GM19240 (cell line): ENCODE data around the gene MFSD11.
"Not testable (repeated sequence)": the region's sequence is repeated elsewhere in the genome, so short reads cannot be mapped to it uniquely, and the experiment has no call there.

Experiments
- DNase-seq: peaks from one replicate; pipeline ENCODE4 v3.0.0; 2011; ENCODE audit warnings: low spot score; ENCODE audit not compliant: insufficient read length

The MFSD11 gene

DNA sequence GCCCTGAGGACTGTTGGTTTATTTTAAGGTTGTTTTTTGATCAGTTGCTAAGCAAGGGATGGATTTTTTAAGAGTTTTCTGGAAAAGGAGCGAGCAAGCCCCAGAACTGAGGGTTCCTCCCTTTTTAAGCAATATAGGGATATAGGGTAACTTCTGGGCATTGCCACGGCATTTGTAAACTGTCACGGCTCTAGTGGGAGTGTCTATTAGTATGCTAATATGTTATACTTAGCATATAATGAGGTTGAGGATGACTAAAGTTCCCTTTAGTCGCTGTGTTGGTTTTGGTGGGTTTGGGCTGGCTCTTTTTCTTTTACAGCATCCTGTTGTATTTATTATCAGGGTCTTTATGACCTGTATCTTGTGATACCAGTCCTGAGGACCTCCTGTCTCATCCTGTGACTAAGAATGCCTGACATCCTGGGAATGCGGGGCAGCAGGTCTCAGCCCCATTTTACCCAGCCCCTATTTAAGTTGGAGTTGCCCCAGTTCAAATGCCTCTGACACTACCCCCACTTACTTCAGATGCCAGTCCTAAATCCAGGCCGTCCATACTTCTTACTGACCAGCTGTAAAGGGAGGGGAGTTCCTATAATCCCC is 59.4 kb downstream of the MFSD11 start:
- no peak for DNase-seq

DNA sequence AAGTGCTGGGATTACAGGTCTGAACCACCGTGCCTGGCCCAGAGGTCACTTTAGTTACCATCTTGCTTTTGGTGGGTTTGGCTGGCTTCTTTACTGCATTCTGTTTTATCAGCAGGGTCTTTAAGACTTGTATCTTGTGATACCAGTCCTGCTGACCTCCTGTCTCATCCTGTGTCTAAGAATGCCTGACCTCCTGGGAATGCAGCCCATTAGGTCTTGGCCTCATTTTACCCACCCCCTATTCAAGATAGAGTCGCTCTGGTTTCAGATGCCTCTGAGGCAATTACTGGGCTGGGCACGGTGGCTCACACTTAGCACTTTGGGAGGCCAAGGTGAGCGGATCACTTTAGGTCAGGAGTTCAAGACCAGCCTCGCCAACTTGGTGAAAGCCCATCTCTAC is 63.8 kb downstream of the MFSD11 start:
- DNase-seq, result no peak

DNA sequence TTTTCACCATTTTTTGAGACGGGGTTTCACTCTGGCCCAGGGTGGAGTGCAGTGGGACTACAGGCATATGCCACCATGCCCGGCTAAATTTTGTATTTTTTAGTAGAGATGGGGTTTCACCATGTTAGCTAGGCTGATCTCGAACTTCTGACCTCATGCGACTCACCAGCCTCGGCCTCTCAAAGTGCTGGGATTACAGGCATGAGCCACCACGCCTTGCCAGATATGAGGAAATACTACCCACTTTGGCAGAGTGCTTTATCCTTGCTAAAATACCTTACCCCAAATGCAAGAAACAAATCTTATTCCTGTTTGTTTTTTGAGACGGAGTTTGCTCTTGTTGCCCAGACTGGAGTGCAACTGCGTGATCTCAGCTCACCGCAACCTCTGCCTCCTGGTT is 67.4 kb downstream of the MFSD11 start:
- no peak for DNase-seq

DNA sequence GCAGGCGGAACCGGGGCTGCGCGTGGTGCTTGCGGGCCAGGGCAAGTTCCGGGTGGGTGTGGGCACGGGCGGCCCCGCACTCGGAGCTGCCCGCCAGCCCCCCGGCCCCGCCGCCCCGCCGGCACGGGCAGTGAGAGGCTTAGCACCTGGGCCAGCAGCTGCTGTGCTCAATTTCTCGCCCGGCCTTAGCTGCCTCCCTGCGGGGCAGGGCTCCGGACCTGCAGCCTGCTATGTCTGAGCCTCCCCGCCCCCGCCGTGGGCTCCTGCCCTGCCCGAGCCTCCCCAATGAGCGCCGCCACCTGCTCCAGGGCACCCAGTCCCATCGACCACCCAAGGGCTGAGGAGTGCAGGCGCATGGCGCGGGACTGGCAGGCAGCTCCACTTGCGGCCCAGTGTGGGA is 68.2 kb downstream of the MFSD11 start:
- DNase-seq, result not testable (repeated sequence)

DNA sequence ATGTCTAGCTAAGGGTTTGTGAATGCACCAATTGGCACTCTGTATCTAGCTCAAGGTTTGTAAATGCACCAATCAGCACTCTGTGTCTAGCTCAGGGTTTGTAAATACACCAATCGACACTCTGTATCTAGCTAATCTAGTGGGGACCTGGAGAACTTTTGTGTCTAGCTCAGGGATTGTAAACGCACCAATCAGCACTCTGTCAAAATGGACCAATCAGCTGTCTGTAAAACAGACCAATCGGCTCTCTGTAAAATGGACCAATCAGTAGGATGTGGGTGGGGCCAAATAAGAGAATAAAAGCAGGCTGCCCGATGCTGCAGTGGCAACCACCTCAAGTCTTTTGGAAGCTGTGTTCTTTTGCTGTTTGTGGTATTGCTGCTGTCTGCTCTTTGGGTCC is 68.8 kb downstream of the MFSD11 start:
- not testable (repeated sequence) for DNase-seq

DNA sequence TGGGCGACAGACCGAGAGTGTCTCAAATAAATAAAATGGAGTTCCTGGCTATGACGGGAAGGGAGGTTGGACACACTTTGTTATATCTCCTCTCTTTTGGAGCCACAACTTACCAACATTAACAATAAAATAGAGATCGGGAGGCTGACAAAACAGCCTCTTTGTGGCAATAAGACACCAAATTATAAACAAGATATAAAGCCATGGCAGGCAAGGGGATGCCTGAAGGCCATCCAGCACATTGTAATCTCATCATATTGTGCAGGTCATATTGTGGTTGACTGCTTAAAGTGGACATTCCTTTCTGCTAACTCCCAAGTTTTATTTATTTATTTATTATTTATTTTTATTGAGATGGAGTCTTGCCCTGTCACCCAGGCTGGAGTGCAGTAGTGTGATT is 70.4 kb downstream of the MFSD11 start:
- DNase-seq, result no peak

DNA sequence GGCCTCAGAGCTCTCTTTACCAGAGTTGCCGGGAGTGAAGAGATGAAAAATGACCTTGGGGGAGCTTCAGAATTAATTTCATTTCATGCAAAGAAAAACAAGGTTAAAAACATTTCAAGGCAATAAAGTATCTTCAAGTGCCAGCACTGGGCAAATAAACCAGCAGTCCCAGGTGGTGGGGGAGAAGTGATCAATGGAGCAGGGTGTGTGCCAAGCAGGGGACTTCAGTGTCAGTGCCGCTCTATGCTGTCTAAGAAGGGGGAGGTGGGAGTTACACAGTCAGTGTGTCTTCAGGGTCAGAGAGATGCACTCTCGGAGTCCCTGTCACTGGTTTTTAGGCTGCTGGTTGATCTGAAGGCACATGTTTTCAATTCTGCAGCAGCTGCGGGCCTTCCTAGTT is 73.0 kb downstream of the MFSD11 start:
- no peak for DNase-seq

DNA sequence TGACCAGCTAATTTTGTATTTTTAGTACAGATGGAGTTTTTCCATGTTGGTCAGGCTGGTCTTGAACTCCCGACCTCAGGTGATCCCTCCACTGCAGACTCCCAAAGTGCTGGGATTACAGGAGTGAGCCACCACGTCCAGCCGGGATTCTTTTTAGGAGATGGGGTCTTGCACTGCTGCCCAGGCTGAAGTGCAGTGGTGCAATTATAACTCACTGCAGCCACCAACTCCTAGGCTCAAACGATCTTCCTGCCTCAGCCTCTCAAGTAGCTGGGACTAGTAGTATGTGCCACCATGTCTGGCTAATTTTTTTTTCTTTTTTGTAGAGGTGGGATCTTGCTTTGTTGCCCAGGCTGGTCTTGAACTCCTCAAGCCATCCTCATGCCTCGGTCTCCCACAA is 73.9 kb downstream of the MFSD11 start:
- no peak for DNase-seq

DNA sequence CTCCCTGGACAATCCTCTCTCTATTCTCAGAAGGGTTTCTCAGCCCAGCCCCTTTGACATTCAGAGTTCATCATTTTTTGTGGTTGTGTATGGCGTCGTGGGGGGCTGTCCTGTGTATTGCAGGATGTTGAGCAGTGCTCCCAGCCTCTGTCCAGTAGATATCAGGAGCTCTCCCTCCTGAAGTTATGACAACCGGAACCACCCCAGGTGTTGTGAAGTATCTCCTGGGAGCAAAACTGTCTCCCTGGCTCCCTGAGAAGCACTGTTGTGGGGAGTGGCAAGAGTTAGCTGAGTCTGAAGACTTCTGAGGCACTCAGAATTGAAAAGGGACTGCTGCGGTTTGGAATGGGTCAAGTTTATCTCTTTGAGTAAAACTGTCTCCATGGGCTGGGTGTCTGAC is 74.3 kb downstream of the MFSD11 start:
- DNase-seq, result no peak

DNA sequence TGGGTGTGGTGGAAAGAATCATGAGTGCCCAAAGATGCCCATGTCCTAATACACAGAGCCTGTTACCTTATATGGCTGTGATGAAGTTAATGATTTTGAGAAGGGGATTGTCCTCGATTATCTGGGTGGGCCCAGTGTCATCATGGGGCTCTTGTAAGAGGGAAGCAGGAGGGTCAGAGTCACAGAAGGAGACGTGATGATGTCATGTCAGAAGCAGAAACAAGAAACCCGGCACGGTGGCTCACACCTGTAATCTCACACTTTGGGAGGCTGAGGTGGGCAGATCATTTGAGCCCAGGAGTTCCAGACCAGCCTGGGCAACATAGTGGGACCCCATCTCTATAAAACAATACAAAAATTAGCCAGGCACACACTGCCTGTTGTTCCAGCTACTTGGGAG is 75.0 kb downstream of the MFSD11 start:
- no peak for DNase-seq

DNA sequence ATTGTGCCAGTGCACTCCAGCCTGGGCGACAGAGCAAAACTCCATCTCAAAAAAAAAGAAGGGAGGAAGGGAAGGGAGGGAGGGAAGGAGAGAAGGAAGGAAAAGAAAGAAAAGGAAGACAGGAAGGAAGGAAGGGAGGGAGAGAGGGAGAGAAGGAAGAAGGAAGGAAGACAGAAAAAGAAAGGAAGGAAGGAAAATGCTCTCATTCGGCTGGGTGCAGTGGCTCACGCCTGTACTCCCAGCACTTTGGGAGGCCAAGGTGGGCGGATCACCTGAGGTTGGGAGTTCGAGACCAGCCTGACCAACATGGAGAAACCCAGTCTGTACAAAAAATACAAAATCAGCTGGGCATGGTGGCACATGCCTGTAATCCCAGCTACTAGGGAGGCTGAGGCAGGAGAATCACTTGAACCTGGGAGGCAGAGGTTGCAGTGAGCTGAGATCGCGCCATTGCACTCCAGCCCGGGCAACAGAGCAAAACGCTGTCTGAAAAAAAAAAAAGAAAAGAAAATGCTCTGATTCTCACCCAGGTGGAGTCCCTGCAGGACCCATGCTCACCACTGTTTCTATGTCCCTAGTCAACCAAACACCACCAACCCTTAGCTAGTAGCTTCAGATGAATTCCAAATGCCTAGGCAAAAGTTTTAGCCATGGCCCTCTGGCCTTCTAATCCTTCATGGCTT is 78.1 kb downstream of the MFSD11 start:
- DNase-seq, result not testable (repeated sequence)

DNA sequence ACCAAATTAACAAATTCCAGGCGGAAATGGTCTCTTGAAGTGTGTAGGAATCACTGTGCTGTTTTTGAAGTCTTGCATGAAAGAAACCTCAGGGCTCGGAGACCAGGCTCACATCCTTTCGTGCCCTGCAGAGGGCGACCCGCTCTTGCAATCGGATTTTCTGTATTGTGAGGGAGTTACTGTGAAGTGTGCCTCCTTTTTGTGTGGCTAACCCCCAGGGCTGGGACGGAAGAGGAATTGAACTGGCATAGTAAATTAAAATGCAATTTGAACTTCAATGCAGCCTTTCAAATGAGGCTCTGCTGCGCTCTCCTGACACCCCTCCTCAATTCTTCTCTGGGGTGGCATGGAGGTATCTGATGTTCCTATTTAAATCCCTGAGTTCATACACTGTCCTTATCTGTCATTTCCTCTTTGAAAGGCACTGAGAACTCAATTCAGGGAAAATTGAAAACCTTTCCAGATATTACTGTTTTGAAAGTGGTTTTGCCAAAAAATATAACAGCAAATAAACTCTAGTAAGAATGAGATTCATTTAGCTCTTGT is 78.7 kb downstream of the MFSD11 start:
- DNase-seq, result peak; percentile 35

DNA sequence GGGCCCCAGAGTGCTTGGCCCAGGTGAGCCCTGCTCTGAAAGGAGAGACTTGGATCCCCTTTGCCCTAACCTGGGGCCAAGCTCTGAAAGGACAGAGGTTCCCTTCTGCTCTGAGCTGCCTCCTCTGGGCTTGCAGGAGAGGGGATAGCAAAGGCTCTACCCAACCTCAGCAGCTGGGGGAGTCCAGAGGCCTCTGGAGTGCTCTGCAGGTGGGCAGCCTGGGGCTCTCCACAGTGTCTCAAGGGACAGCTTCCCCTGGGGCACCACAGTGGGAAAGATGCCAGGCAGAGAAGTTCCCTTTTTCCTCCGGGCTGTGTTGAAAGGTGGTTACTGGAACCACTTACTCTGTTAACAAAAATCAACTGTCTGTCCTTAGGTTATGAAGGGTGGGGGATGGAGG is 82.1 kb downstream of the MFSD11 start:
- DNase-seq, result no peak

DNA sequence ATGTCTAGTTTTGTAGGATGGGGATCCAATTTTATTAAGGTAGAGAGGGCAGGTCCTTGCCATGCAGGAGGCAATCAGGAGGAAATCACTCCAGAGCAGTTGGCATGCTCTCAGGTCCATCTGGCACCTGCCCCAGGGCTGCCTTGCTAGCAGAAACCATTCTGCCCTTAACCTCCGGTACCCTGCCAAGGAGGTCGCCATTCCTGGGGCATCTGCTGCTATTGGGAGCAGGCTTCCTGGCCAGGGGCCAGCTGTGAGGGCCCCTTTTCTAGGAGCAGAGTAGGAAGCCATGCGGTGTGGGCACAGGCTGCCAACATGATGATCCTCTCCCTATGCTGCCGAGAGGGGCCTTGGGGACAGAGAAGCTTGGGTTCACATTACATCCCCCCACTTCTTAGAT is 82.6 kb downstream of the MFSD11 start:
- DNase-seq, result no peak

DNA sequence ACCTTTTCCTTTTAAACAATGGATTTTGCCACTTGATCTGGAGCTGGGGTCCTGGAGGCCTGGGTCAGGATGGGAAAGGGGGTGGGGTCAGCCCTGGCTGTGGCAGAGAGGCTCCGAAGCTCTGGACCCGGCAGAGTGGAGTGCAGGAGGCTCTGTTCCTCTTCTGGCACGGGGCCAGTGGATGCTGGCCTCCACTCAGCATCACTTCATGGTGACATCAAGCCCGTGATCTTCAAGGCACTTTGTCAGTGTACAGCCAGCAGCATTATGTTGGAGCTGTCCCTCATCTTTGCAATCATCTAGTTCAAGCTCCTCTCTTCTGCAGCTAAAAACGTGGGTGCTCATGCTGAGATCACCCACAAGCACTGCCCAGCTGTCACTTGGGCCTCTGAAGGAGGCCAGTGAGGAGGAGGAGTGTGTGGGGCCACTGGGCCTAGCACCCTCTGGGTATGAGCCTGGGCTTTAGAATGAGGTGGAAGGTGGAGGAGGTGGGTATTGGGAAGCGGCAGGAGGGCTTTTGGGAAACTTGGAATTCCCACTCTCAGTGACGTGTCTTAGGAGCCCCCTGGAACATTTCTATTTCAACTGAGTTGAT is 84.4 kb downstream of the MFSD11 start:
- no peak for DNase-seq

DNA sequence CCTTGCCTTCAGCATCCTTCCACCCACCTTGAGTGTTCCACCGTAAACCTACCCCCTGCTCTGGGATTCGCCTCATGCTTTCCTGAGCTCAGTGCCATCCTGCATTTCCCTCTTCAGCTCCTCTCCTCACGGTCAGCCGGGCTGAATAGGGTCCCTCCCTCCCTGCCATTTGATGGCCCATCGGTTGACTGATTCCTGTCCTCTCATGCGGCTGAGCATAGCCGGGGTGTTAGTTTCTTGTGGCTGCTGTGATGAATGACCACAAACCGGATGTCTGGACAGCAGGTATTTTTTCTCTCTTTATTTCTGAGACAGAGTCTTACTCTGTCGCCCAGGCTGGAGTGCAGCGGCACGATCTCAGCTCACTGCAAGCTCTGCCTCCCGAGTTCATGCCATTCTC is 86.2 kb downstream of the MFSD11 start:
- DNase-seq, result no peak

DNA sequence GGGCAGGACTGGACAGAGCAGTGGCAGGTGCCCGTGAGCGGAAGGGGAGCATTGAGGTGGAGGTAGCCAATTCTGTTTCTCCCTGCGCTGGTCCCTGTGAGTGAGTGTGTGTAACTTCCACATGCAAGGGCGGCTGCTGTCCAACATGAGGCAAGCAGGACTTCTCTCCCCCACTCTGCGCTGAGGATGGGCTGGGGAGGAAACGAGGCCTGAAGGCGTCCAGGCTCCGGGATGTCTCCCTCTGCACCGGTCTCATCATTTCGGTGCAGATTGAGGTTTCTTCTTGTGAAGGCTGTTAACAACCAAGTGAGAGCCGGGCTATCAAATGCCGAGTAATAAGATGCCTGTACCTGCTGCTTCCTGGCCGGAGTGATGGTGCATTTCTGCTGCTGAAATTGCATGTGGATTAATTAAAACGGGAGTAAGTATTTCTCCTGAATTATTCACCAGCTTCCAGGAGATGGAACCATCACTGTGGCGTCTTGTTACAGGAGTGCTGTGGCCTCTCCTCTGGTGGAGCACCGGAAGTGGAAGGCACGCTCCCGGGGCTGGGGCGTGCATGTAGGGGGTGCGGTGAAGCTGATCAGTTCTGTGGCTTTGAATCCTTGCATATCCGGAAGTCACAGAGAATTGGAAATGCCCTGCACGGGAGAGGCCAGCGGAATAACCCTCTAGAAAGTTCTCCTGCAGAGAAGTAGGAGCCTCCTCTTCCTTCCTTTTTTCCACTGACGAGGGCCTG is 88.6 kb downstream of the MFSD11 start:
- DNase-seq, result no peak

DNA sequence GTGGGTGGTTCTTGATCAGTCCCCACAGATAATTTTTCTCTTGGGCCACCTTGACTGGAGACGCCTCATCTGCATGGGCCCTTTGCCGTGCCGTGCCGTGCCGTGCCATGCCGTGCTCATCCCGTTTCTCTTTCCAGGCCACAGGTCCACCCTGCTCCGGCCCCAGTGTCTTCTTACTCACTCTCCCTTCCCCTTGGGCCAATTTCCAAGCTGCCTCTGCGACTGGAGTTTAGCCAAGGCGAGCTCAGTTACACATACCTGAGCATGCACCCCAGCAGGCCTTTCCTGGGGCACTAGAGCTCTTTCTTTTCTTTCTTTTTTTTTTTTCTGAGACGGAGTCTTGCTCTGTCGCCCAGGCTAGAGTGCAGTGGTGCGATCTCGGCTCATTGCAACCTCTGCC is 89.8 kb downstream of the MFSD11 start:
- no peak for DNase-seq
